Sciatic nerve (tissue), 2 donors: Measurements from ENCODE around the gene CHN1. TPM values are rescaled to one million over a fixed set of nuclear protein-coding genes. Genes with fewer than 3 reads are reported as not detected.

Experiments
- ATAC-seq: fragments of 200-7000 bp; cut with Tn5 transposase; one replicate; pipeline ENCODE4 v1.9.1; 2020; ENCODE audit warnings: mild to moderate bottlenecking, moderate library complexity
- DNase-seq: peaks from one replicate; pipeline ENCODE4 v3.0.0-alpha.2; 2020; ENCODE audit warnings: low spot score
- intact Hi-C: fragments of 100-400 bp; cut with DNase I; formaldehyde crosslinking; loops from one replicate; pipeline ENCODE4 v1.14.2; 2022
- total RNA-seq: library from RNA; stranded (reverse); fragmentation: NEBNext Ultra II Directional; extraction: Animal tissue kit (Norgen Biotek cat#: 25700); gene quantifications from one replicate; pipeline ENCODE4 v1.2.1, GENCODE V29; 2021
- donor health status: DM: no; HTN: no; CAD: no.
- donor health status: DM: no; HTN: no; CAD: no.

CHN1 gene
- total RNA-seq, 1 donor from 2014 or later, result 38.4 TPM

GRCh38 chr2:174805803-174806202 is 199.4 kb downstream of the CHN1 start:
- ATAC-seq (peak; percentile 24), DNase-seq (no peak)
- intact Hi-C loops, result no loop called here

- intact Hi-C loops, result no loop called here
- ATAC-seq (no peak), DNase-seq (no peak)
Observed at GRCh38 chr2:174802459-174802858, 202.7 kb downstream of the CHN1 start.

- intact Hi-C loops, result no loop called here
- no peak for DNase-seq
- no peak for ATAC-seq
Observed at GRCh38 chr2:174800436-174801205, 204.6 kb downstream of the CHN1 start.

- DNase-seq (no peak), ATAC-seq (no peak)
- intact Hi-C loops, result no loop called here
Observed at GRCh38 chr2:174798801-174799200, 206.4 kb downstream of the CHN1 start.

- intact Hi-C loops, result no loop called here
- ATAC-seq (no peak), DNase-seq (no peak)
Observed at GRCh38 chr2:174797781-174798276, 207.4 kb downstream of the CHN1 start.

GRCh38 chr2:174796319-174796771 is 208.8 kb downstream of the CHN1 start:
- peak; percentile 20 for ATAC-seq
- intact Hi-C loops, result no loop called here
- DNase-seq, result no peak

GRCh38 chr2:174794851-174795374 is 210.3 kb downstream of the CHN1 start:
- ATAC-seq, result no peak

GRCh38 chr2:174792309-174793025 is 212.7 kb downstream of the CHN1 start:
- intact Hi-C loops, result no loop called here
- no peak for ATAC-seq
- DNase-seq, result no peak

More at GRCh38 chr2:174794851-174795374, 210.3 kb downstream of the CHN1 start:
- intact Hi-C loops, result no loop called here
- DNase-seq, result no peak

- intact Hi-C loops, result no loop called here
- no peak for DNase-seq
- ATAC-seq, result no peak
Observed at GRCh38 chr2:174791746-174792280, 213.4 kb downstream of the CHN1 start.

- DNase-seq, result no peak
- intact Hi-C loops, result no loop called here
- ATAC-seq, result no peak
Observed at GRCh38 chr2:174791020-174791419, 214.2 kb downstream of the CHN1 start.

GRCh38 chr2:174789001-174789400 is 216.2 kb downstream of the CHN1 start:
- intact Hi-C loops, result no loop called here
- ATAC-seq, result no peak
- no peak for DNase-seq

GRCh38 chr2:174788291-174788929 is 216.8 kb downstream of the CHN1 start:
- DNase-seq, result no peak
- no peak for ATAC-seq
- intact Hi-C loops, result no loop called here

GRCh38 chr2:174787487-174788205 is 217.5 kb downstream of the CHN1 start:
- no peak for ATAC-seq
- intact Hi-C loops, result no loop called here
- no peak for DNase-seq

GRCh38 chr2:174786066-174786725 is 219.0 kb downstream of the CHN1 start:
- no peak for DNase-seq
- no peak for ATAC-seq
- intact Hi-C loops, result no loop called here

- intact Hi-C loops, result no loop called here
- ATAC-seq, result no peak
- DNase-seq, result no peak
Observed at GRCh38 chr2:174785481-174785880, 219.7 kb downstream of the CHN1 start.

GRCh38 chr2:174784909-174785308 is 220.3 kb downstream of the CHN1 start:
- intact Hi-C loops, result no loop called here
- no peak for ATAC-seq
- no peak for DNase-seq

- intact Hi-C loops, result no loop called here
- DNase-seq (no peak), ATAC-seq (no peak)
Observed at GRCh38 chr2:174784316-174784715, 220.9 kb downstream of the CHN1 start.

- peak; percentile 16 for ATAC-seq
Observed at GRCh38 chr2:174781996-174782395, 223.2 kb downstream of the CHN1 start.

More at GRCh38 chr2:174781996-174782395, 223.2 kb downstream of the CHN1 start:
- intact Hi-C loops, result no loop called here
- no peak for DNase-seq
